ENCODE results near the gene OTOP1. TPM values are rescaled to one million over a fixed set of nuclear protein-coding genes. Genes with fewer than 3 reads are reported as not detected.
"Not testable (repeated sequence)": the region's sequence is repeated elsewhere in the genome, so short reads cannot be mapped to it uniquely, and the experiment has no call there.

The OTOP1 gene
- total RNA-seq, 1 experiment from 2014 or later: not detected

GRCh38 chr4:4164532-4165173 lies 62.1 kb downstream of the OTOP1 start:
- DNase-seq (ENCODE audit: low spot score): not testable (repeated sequence)

GRCh38 chr4:4162186-4162585 lies 64.5 kb downstream of the OTOP1 start:
- DNase-seq (ENCODE audit: low spot score): not testable (repeated sequence)

GRCh38 chr4:4160956-4161665 lies 65.6 kb downstream of the OTOP1 start:
- peak; percentile 50 for DNase-seq (ENCODE audit: low spot score)

- peak; percentile 21 for DNase-seq (ENCODE audit: low spot score)
These were observed 81.1 kb downstream of the OTOP1 start for GRCh38 chr4:4145622-4146021.

- not testable (repeated sequence) for DNase-seq (ENCODE audit: low spot score)
These were observed 83.4 kb downstream of the OTOP1 start for GRCh38 chr4:4143376-4143775.

- not testable (repeated sequence) for DNase-seq (ENCODE audit: low spot score)
These were observed 84.0 kb downstream of the OTOP1 start for GRCh38 chr4:4142679-4143078.

GRCh38 chr4:4141186-4141585 lies 85.5 kb downstream of the OTOP1 start:
- DNase-seq (ENCODE audit: low spot score): not testable (repeated sequence)

Other genes with a start within 250 kb of the OTOP1 start
- 8.3 and 14.4 TPM in 2 replicates for gene TMEM128, start 21.3 kb upstream of the OTOP1 start, total RNA-seq (2014; rRNA removed; shearing (Covaris generic))
- gene LYAR, start 63.2 kb upstream of the OTOP1 start, total RNA-seq (2014; rRNA removed; shearing (Covaris generic)): 21.0 and 25.4 TPM in 2 replicates
- 3.3 and 7.3 TPM in 2 replicates for gene ZBTB49, start 63.3 kb upstream of the OTOP1 start, total RNA-seq (2014; rRNA removed; shearing (Covaris generic))
- not detected in 2 replicates for gene NSG1, start 160.2 kb upstream of the OTOP1 start, total RNA-seq (2014; rRNA removed; shearing (Covaris generic))